Activated CD8-positive, alpha-beta T cell treated with anti-CD3 and anti-CD28 coated beads, Interleukin-2, amount 10 ng/mL, durations not matched to agents 7 days and 5 days (primary cell): ENCODE results near the gene PIK3C3. TPM values are rescaled to one million over a fixed set of nuclear protein-coding genes. Genes with fewer than 3 reads are reported as not detected.
"Not testable (repeated sequence)": the region's sequence is repeated elsewhere in the genome, so short reads cannot be mapped to it uniquely, and the experiment has no call there.

Source experiments
- ATAC-seq: fragments of 150-1000 bp; cut with Tn5 transposase; one replicate; pipeline ENCODE4 v1.10.0; 2021; ENCODE audit warnings: moderate library complexity
- CTCF ChIA-PET: fragments of 350-600 bp; sonication (Branson Sonifier 250); formaldehyde crosslinking; loops from one replicate; lab custom pipeline; 2021; ENCODE audit warnings: antibody characterized with exemption; lab: Charles Lee
- POLR2A ChIA-PET: fragments of 350-600 bp; sonication (Branson Sonifier 250); formaldehyde crosslinking; loops from one replicate; lab custom pipeline; 2021; ENCODE audit warnings: antibody characterized with exemption; lab: Charles Lee
- DNase-seq: peaks from one replicate; pipeline ENCODE4 v3.0.0-alpha.2; 2020
- H3K27ac Mint-ChIP-seq: one replicate; pipeline ENCODE4 v1.8.0; 2021; ENCODE audit warnings: mild to moderate bottlenecking, mixed read lengths
- H3K27me3 Mint-ChIP-seq: one replicate; pipeline ENCODE4 v1.8.0; 2021; ENCODE audit warnings: low read depth, mixed read lengths
- H3K36me3 Mint-ChIP-seq: one replicate; pipeline ENCODE4 v1.8.0; 2021; ENCODE audit warnings: low read depth, mixed read lengths
- H3K4me1 Mint-ChIP-seq: one replicate; pipeline ENCODE4 v1.8.0; 2021; ENCODE audit warnings: low read depth, mixed read lengths
- H3K4me3 Mint-ChIP-seq: one replicate; pipeline ENCODE4 v1.8.0; 2021; ENCODE audit warnings: mild to moderate bottlenecking, mixed read lengths
- H3K9me3 Mint-ChIP-seq: one replicate; pipeline ENCODE4 v1.8.0; 2022; ENCODE audit warnings: mixed read lengths; ENCODE audit not compliant: insufficient read depth
- total RNA-seq, 2 experiments: library from RNA; stranded (reverse); gene quantifications; one replicate each; pipeline ENCODE4 v1.2.3, GENCODE V29; 2021

Gene PIK3C3
- total RNA-seq, 2 experiments from 2014 or later: 40.4 to 44.7 TPM

DNA sequence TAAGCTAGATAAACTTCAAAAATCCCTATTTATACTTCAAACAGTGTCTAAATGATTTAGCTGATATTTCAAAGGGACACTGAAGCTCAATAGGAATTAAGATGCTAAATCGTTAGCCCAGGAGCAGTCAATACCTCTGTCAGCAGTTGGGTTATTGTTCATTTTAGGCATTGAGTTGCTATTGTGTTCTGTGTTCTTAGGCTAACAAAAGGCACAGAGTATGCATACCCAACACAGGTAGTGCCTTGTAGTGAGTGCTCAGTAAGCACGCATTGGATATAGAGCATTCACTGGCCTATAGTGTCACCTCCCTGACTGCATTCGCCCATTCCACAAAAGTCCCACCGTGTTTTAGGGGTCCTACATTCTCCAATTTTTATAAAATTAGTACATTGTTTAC lies 152.3 kb downstream of the PIK3C3 start:
- POLR2A ChIA-PET: no interaction called here
- Mint-ChIP-seq H3K27ac (no peak overlapping the region), H3K9me3 (no peaks in the 10 kb centered on the region), H3K4me3 (no peak overlapping the region), H3K27me3 (no peaks in the 10 kb centered on the region), H3K4me1 (no peaks in the 10 kb centered on the region), H3K36me3 (no peaks in the 10 kb centered on the region)
- DNase-seq (no peak), ATAC-seq (no peak)
- CTCF ChIA-PET: interaction anchor here (0.9 to 2.2 kb wide), 2 partner anchors 26 to 54 kb away, joined by 3 to 11 read pairs; no protein-coding TSS in a partner anchor

DNA sequence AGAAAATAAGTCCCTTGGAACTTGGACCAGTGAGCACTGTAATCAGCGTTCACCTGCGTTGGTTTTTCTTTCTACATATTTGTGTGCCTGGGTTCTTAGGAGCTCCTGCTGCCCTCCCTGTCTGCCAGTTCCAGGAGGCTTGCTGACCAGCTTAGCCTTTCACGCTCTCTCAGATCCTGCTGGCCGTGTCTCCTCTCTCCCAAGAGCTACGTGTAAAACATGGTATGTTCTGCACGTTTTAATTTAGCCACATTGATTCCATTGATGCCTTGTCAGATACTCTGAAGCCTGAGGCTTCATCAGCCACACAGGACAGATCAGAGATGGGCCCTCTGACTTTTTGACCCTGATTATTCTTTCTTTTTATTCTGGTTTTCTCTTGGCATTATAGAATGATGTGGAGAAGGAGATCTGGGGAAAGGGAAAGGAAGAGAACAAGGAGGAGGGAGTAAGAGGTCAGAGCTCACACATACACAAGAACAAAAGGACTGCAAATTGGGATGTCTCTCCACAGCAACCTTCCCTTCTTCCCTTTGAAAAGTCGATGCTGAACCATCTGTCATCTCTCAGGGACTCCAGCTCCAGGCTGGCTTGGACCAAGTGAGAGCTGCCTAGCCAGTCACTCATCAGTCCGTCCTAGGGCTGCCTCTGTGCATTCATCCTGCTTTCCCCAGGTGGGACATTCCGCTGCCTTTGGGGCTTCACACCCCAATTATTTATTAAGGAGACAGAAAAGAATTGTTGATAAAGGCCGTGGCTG lies 152.8 kb downstream of the PIK3C3 start:
- no peaks in the 10 kb centered on the region for H3K27me3 Mint-ChIP-seq
- POLR2A ChIA-PET: no interaction called here
- no peaks in the 10 kb centered on the region for H3K36me3 Mint-ChIP-seq
- no peak overlapping the region for H3K4me3 Mint-ChIP-seq
- DNase-seq (no peak), ATAC-seq (no peak)
- H3K4me1 Mint-ChIP-seq: peaks cover 2% of the 10 kb centered on the region
- no peaks in the 10 kb centered on the region for H3K9me3 Mint-ChIP-seq
- no peak overlapping the region for H3K27ac Mint-ChIP-seq
- CTCF ChIA-PET: interaction anchor here (0.9 to 2.2 kb wide), 2 partner anchors 26 to 55 kb away, joined by 3 to 11 read pairs; no protein-coding TSS in a partner anchor

- H3K27me3 Mint-ChIP-seq, H3K27ac Mint-ChIP-seq, H3K4me3 Mint-ChIP-seq, ATAC-seq, POLR2A ChIA-PET, DNase-seq, H3K36me3 Mint-ChIP-seq, H3K9me3 Mint-ChIP-seq: not testable (repeated sequence)
- H3K4me1 Mint-ChIP-seq: peaks cover 12% of the 10 kb centered on the region
- CTCF ChIA-PET: interaction anchor here (1.1 to 2.0 kb wide), 2 partner anchors 59 to 187 kb away, joined by 5 to 8 read pairs; no protein-coding TSS in a partner anchor
Measured at GRCh38 chr18:42112147-42112546, 157.1 kb downstream of the PIK3C3 start.

DNA sequence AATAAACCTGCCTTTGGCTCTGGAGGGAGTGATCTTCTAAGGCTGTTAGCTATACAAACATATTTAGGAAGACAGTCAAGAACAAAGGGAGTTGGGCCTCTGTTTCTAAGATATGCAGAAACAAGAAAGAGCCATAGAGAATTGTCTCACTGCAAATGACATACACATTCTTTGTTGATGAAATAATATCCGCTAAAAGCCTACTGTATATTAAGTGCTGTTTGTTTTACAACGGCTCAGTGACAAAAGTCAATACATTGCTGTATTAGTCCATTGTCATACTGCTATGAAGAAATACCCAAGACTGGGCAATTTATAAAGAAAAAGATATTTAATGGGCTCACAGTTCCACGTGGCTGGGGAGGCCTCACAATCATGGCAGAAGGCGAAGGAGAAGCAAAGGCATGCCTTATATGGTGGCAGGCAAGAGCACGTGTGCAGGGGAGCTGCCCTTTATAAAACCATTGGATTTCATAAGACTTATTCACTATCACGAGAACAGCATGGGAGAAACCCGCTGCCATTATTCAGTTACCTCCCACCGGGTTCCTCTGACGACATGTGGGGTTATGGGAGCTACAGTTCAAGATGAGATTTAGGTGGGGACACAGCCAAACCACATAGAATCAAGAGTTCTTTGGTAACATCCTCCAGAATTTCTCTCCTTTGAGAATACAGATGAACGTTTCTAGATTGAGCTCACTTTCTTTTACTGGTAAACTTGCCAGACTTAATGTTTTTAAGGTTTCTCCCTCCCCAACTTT lies 157.8 kb downstream of the PIK3C3 start:
- ATAC-seq (no peak), DNase-seq (no peak)
- CTCF ChIA-PET: interaction anchor here (1.1 to 3.8 kb wide), 11 partner anchors 12 to 1159 kb away, joined by 3 to 64 read pairs (median 11); no protein-coding TSS in a partner anchor
- peaks cover 12% of the 10 kb centered on the region for H3K4me1 Mint-ChIP-seq
- peaks cover 1% of the 10 kb centered on the region for H3K27me3 Mint-ChIP-seq
- H3K36me3 Mint-ChIP-seq: no peaks in the 10 kb centered on the region
- POLR2A ChIA-PET: no interaction called here
- no peaks in the 10 kb centered on the region for H3K9me3 Mint-ChIP-seq
- H3K4me3 Mint-ChIP-seq: no peak overlapping the region
- H3K27ac Mint-ChIP-seq: no peak overlapping the region

DNA sequence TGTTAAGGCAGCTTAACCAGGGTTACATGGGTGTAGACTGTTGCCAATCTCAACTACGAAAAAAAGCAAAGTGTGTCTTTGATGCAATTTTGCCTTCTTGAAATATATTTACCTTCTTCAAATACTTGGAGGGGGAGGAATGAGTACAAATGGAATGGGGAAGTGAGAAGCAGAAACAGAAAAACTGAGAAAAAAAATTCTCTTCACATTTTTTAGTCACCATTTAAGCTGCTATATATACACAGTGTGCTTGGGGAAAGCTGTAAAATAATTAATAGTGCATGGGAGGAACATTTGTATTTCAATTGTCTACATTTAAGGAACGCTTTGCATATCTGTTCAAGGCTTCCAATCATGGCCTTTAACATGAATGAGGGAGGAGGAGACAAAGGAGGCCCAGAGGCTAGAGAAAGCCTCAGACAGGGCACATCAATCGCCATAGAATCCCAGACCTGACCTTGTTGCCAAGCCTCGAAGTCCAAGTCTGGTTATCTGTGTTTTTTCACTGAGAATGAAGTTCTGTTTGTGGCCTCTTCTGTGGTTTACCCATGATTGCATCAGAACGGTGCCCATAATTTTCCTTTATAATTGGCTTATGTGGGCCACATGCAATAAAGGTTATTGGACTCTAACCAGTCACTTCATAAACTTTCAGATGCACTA lies 158.6 kb downstream of the PIK3C3 start:
- Mint-ChIP-seq H3K9me3 (no peaks in the 10 kb centered on the region), H3K27me3 (peaks cover 6% of the 10 kb centered on the region), H3K4me1 (peaks cover 12% of the 10 kb centered on the region), H3K4me3 (no peak overlapping the region), H3K36me3 (no peaks in the 10 kb centered on the region), H3K27ac (no peak overlapping the region)
- DNase-seq (no peak), ATAC-seq (peak; percentile 58)
- ChIA-PET POLR2A (no interaction called here), CTCF (interaction anchor here (0.6 to 3.8 kb wide), 46 partner anchors 9 to 1483 kb away, joined by 3 to 64 read pairs (median 4); no protein-coding TSS in a partner anchor)

- CTCF ChIA-PET: interaction anchor here (0.6 to 3.8 kb wide), 48 partner anchors 10 to 1482 kb away, joined by 3 to 64 read pairs (median 4); no protein-coding TSS in a partner anchor
- POLR2A ChIA-PET: no interaction called here
- peak; percentile 86 for ATAC-seq
Measured at GRCh38 chr18:42114310-42114943, 159.4 kb downstream of the PIK3C3 start.

DNA sequence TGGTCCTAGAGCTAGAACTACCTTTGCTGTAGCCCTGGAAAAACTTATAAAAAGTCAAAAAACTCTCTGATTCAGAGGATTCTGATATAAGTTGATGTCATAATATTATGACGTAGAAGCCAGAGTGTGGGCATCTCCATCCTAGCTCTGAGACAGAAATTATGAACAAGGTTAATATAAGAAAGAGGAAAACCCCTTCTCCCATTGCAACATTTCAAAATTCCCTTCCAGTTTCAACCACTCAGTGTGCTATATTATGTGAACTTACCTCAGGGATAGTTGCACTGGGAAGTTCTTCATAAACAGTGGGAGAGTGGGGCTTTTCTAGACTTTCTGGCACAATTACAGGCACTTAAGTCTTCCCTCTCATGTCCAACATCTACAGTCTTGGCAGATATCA lies 171.6 kb downstream of the PIK3C3 start:
- H3K4me3 Mint-ChIP-seq: no peak overlapping the region
- H3K9me3 Mint-ChIP-seq: no peaks in the 10 kb centered on the region
- no peaks in the 10 kb centered on the region for H3K36me3 Mint-ChIP-seq
- POLR2A ChIA-PET: no interaction called here
- no peaks in the 10 kb centered on the region for H3K4me1 Mint-ChIP-seq
- DNase-seq (no peak), ATAC-seq (no peak)
- H3K27me3 Mint-ChIP-seq: peaks cover 2% of the 10 kb centered on the region
- H3K27ac Mint-ChIP-seq: no peak overlapping the region
- CTCF ChIA-PET: interaction anchor here (1.2 to 4.8 kb wide), 3 partner anchors 10 to 13 kb away, joined by 3 to 26 read pairs (median 5); no protein-coding TSS in a partner anchor

More at GRCh38 chr18:42114310-42114943, 159.4 kb downstream of the PIK3C3 start:
- Mint-ChIP-seq H3K27ac (peak overlapping the region; percentile 65), H3K9me3 (no peaks in the 10 kb centered on the region), H3K36me3 (no peaks in the 10 kb centered on the region), H3K4me1 (peaks cover 12% of the 10 kb centered on the region), H3K27me3 (peaks cover 8% of the 10 kb centered on the region), H3K4me3 (no peak overlapping the region)
- DNase-seq: peak; percentile 76

- DNase-seq: no peak
- CTCF ChIA-PET: interaction anchor here (2.2 kb wide), 1 partner anchor 17 kb away, joined by 10 read pairs; no protein-coding TSS in a partner anchor
Measured at GRCh38 chr18:42131066-42131929, 176.3 kb downstream of the PIK3C3 start.

GRCh38 chr18:42131930-42132244 lies 176.9 kb downstream of the PIK3C3 start:
- no peaks in the 10 kb centered on the region for H3K36me3 Mint-ChIP-seq
- ATAC-seq (no peak), DNase-seq (no peak)
- H3K4me3 Mint-ChIP-seq: no peak overlapping the region
- peaks cover 8% of the 10 kb centered on the region for H3K27me3 Mint-ChIP-seq
- no peaks in the 10 kb centered on the region for H3K9me3 Mint-ChIP-seq
- H3K27ac Mint-ChIP-seq: no peak overlapping the region
- no peaks in the 10 kb centered on the region for H3K4me1 Mint-ChIP-seq
- CTCF ChIA-PET: no interaction called here
- POLR2A ChIA-PET: no interaction called here

More at GRCh38 chr18:42131066-42131929, 176.3 kb downstream of the PIK3C3 start:
- Mint-ChIP-seq H3K27me3 (peaks cover 8% of the 10 kb centered on the region), H3K9me3 (no peaks in the 10 kb centered on the region), H3K36me3 (no peaks in the 10 kb centered on the region), H3K4me1 (no peaks in the 10 kb centered on the region), H3K4me3 (no peak overlapping the region), H3K27ac (no peak overlapping the region)
- POLR2A ChIA-PET: interaction anchor here (0.7 kb wide), 1 partner anchor 1264 kb away, joined by 3 read pairs; no protein-coding TSS in a partner anchor
- no peak for ATAC-seq
